ENCODE measurements around the gene GOLGA8A.
"Not testable (repeated sequence)": the region's sequence is repeated elsewhere in the genome, so short reads cannot be mapped to it uniquely, and the experiment has no call there.

DNA sequence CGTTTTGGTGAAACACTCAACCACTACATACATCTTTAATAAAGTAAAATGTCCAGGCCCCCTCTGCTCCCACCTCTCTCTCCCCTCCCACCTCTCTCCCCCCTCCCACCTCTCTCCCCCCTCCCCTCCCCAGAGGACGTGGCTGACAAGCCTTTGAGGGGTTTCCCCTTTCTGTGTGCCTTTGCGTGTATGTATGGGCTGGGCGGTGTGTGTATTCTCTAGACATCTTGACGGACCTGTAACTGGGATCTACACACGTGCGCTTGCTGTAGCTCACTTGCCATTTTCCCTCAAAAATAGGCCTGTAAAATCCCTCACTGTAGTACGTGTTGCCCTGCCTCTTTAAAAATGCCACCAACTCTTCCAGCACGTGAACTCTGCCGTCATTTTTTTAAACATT is 28.6 kb downstream of the GOLGA8A start:
- TF ChIP-seq, protein P1, sequence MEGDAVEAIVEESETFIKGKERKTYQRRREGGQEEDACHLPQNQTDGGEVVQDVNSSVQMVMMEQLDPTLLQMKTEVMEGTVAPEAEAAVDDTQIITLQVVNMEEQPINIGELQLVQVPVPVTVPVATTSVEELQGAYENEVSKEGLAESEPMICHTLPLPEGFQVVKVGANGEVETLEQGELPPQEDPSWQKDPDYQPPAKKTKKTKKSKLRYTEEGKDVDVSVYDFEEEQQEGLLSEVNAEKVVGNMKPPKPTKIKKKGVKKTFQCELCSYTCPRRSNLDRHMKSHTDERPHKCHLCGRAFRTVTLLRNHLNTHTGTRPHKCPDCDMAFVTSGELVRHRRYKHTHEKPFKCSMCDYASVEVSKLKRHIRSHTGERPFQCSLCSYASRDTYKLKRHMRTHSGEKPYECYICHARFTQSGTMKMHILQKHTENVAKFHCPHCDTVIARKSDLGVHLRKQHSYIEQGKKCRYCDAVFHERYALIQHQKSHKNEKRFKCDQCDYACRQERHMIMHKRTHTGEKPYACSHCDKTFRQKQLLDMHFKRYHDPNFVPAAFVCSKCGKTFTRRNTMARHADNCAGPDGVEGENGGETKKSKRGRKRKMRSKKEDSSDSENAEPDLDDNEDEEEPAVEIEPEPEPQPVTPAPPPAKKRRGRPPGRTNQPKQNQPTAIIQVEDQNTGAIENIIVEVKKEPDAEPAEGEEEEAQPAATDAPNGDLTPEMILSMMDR (IDR thresholded peaks at IDR 0.05): not testable (repeated sequence)
- TF ChIP-seq RFX5 (IDR thresholded peaks at IDR 0.05); CBX2 (IDR thresholded peaks at IDR 0.05; ENCODE audit: borderline replicate concordance, low read depth); CEBPB (IDR thresholded peaks at IDR 0.05); MAFK (IDR thresholded peaks at IDR 0.05; ENCODE audit: partially characterized antibody); POLR2A (IDR thresholded peaks at IDR 0.05; ENCODE audit: low read length); HDAC2 (IDR thresholded peaks at IDR 0.05): not testable (repeated sequence)
- TF ChIP-seq, protein P2, sequence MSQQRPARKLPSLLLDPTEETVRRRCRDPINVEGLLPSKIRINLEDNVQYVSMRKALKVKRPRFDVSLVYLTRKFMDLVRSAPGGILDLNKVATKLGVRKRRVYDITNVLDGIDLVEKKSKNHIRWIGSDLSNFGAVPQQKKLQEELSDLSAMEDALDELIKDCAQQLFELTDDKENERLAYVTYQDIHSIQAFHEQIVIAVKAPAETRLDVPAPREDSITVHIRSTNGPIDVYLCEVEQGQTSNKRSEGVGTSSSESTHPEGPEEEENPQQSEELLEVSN (IDR thresholded peaks at IDR 0.05; ENCODE audit: borderline replicate concordance, low read depth): not testable (repeated sequence)
- TF ChIP-seq, protein P3, sequence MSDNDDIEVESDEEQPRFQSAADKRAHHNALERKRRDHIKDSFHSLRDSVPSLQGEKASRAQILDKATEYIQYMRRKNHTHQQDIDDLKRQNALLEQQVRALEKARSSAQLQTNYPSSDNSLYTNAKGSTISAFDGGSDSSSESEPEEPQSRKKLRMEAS (IDR thresholded peaks at IDR 0.05): not testable (repeated sequence)
